Skeletal muscle satellite cell (primary cell): ENCODE results near the gene LMF1.

Experiments used
- H3K27me3 ChIP-seq: 2 replicates; pipeline ENCODE4 v1.7.0; 2013; ENCODE audit warnings: low read length; ENCODE audit not compliant: control insufficient read depth, insufficient read depth
- H3K36me3 ChIP-seq: 2 replicates; pipeline ENCODE4 v1.7.0; 2013; ENCODE audit warnings: mild to moderate bottlenecking, control low read depth, low read length; ENCODE audit not compliant: insufficient read depth
- H3K4me1 ChIP-seq: 2 replicates; pipeline ENCODE4 v1.7.0; 2013; ENCODE audit warnings: low read length; ENCODE audit not compliant: control insufficient read depth, insufficient read depth
- H3K4me2 ChIP-seq: 2 replicates; pipeline ENCODE4 v1.7.0; 2013; ENCODE audit warnings: mild to moderate bottlenecking, low read length
- H3K4me3 ChIP-seq: 2 replicates; pipeline ENCODE4 v1.7.0; 2013; ENCODE audit warnings: low read length
- H3K9ac ChIP-seq: 2 replicates; pipeline ENCODE4 v1.7.0; 2013; ENCODE audit warnings: mild to moderate bottlenecking, low read depth, low read length, moderate library complexity
- H3K9me3 ChIP-seq: replicated peaks from 2 replicates; pipeline ENCODE4 v1.7.0; 2013; ENCODE audit warnings: mild to moderate bottlenecking, control low read depth, low read length

The LMF1 gene

DNA sequence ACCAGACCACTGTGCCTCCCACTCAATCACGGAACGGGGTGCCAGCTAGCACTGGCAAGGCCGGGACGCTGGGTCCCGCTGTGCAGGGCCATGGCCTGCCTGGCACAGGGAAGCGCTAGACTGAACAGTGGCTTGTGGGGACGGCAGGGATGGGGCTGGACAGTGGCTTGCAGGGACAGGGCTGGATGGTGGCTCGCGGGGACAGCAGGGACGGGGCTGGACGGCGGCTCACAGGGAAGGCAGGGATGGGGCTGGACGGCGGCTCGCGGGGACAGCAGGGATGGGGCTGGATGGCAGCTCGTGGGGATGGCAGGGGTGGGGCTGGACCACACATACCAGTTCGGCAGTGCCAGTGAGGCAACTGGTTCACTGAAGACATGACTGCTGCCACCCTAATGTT lies 32.6 kb downstream of the LMF1 start:
- H3K9me3 ChIP-seq, result peaks cover 4% of the 10 kb centered on the region
- no peaks in the 10 kb centered on the region for H3K4me1 ChIP-seq
- no peak overlapping the region for H3K9ac ChIP-seq
- H3K4me2 ChIP-seq, result no peak overlapping the region
- H3K27me3 ChIP-seq, result no peaks in the 10 kb centered on the region
- no peak overlapping the region for H3K4me3 ChIP-seq
- no peaks in the 10 kb centered on the region for H3K36me3 ChIP-seq

DNA sequence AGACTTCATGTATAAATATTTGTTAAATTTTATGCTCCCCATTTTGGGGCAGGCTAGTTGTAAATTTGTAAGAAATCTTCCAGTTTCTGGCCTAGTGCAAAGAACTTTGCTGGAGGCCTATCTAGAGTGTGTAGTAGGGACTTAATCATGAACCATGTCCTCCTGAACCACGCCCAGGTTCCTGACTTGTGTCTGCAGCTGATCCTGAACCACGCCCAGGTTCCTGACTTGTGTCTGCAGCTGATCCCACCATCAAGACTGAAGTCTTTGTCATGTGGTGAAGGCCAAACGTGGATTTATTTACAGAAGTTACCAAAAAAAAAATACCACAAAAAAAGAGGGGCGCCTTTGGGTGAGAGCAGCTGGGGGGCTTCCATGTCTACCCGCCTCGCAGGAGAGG lies 33.1 kb downstream of the LMF1 start:
- Histone ChIP-seq H3K27me3 (no peaks in the 10 kb centered on the region), H3K4me3 (no peak overlapping the region), H3K4me1 (no peaks in the 10 kb centered on the region), H3K9ac (no peak overlapping the region), H3K36me3 (no peaks in the 10 kb centered on the region), H3K9me3 (peaks cover 4% of the 10 kb centered on the region), H3K4me2 (no peak overlapping the region)

- Histone ChIP-seq H3K4me1 (no peaks in the 10 kb centered on the region), H3K4me2 (no peak overlapping the region), H3K27me3 (no peaks in the 10 kb centered on the region), H3K36me3 (no peaks in the 10 kb centered on the region), H3K4me3 (no peak overlapping the region), H3K9ac (no peak overlapping the region), H3K9me3 (peaks cover 4% of the 10 kb centered on the region)
Observed at GRCh38 chr16:937311-937710, 33.5 kb downstream of the LMF1 start.

DNA sequence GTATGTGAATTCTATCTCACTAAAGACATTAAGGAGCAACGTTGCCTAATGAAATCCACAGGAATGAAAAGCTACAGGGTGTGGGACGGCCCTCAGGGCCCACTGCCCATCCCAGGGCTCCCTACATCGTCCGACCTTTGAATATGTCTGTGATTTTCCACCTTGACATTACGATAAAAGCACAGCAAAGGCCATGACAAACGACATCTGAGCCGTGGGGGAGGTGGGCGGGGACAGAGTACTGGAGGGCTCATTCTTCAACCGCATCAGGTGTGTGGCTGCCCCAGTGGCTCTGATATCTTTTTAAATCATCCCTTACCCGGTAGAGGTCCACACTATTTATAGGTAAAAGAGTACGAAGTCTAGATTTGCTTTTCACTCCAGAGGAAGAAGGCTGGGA lies 35.1 kb downstream of the LMF1 start:
- Histone ChIP-seq H3K27me3 (no peaks in the 10 kb centered on the region), H3K9ac (no peak overlapping the region), H3K9me3 (no peaks in the 10 kb centered on the region), H3K4me1 (no peaks in the 10 kb centered on the region), H3K4me2 (no peak overlapping the region), H3K36me3 (no peaks in the 10 kb centered on the region), H3K4me3 (no peak overlapping the region)

DNA sequence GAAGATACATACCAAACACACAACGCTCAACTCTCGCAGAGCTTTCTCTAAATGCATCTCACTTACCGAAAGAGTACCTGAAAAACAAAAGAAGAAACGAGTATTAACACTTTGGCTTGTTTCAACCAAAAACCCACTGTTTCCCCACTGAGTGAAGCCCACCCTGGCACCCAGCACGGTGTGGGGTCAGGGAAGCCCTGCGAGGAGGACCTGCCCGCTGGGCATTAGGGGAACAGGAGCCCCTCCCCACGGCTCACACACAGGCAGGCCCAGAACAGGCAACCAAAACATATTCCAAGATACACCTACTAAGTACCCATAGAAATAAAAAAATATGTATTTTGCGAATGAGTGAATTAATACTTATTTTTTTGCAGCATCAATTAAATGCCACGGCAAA lies 36.6 kb downstream of the LMF1 start:
- Histone ChIP-seq H3K27me3 (no peaks in the 10 kb centered on the region), H3K36me3 (no peaks in the 10 kb centered on the region), H3K4me3 (no peak overlapping the region), H3K9ac (no peak overlapping the region), H3K9me3 (no peaks in the 10 kb centered on the region), H3K4me1 (no peaks in the 10 kb centered on the region), H3K4me2 (no peak overlapping the region)

- Histone ChIP-seq H3K9ac (no peak overlapping the region), H3K27me3 (no peaks in the 10 kb centered on the region), H3K4me3 (no peak overlapping the region), H3K4me2 (no peak overlapping the region), H3K9me3 (no peaks in the 10 kb centered on the region), H3K4me1 (no peaks in the 10 kb centered on the region), H3K36me3 (no peaks in the 10 kb centered on the region)
Observed at GRCh38 chr16:933581-933980, 37.2 kb downstream of the LMF1 start.

DNA sequence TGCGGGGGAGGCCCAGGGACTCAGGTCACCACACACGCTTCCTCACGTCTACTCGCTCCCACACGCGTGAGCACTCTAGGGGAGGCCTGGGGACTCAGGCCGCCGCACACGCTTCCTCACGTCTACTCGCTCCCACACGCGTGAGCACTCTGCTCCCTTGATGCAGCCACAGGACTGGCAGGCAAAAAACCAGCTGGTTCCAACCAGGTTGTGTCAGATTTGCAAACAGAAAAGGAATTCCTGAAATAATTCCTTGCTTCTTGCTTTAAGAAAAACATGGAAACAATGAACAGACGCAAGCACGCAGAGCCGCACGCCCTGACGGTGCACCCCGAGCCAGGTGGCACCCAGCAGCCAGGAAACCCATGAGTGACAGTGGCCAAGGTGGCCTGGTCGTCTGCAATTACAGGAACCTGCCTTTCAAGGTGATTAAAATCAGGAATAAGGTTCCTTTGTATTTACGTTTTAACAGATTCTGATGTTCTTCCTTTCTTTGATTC lies 37.9 kb downstream of the LMF1 start:
- H3K4me3 ChIP-seq, result no peak overlapping the region

GRCh38 chr16:931626-932500 lies 38.9 kb downstream of the LMF1 start:
- Histone ChIP-seq H3K27me3 (no peaks in the 10 kb centered on the region), H3K9me3 (no peaks in the 10 kb centered on the region), H3K9ac (no peak overlapping the region), H3K36me3 (no peaks in the 10 kb centered on the region), H3K4me1 (no peaks in the 10 kb centered on the region), H3K4me3 (no peak overlapping the region), H3K4me2 (no peak overlapping the region)

More for the DNA sequence above, 37.9 kb downstream of the LMF1 start:
- Histone ChIP-seq H3K4me2 (no peak overlapping the region), H3K9ac (no peak overlapping the region), H3K27me3 (no peaks in the 10 kb centered on the region), H3K9me3 (no peaks in the 10 kb centered on the region), H3K36me3 (no peaks in the 10 kb centered on the region), H3K4me1 (no peaks in the 10 kb centered on the region)

GRCh38 chr16:931171-931570 lies 39.6 kb downstream of the LMF1 start:
- Histone ChIP-seq H3K27me3 (no peaks in the 10 kb centered on the region), H3K9me3 (no peaks in the 10 kb centered on the region), H3K36me3 (peaks cover 2% of the 10 kb centered on the region), H3K4me2 (no peak overlapping the region), H3K4me1 (no peaks in the 10 kb centered on the region), H3K9ac (no peak overlapping the region), H3K4me3 (no peak overlapping the region)

- no peak overlapping the region for H3K9ac ChIP-seq
- no peak overlapping the region for H3K4me2 ChIP-seq
- H3K4me3 ChIP-seq, result no peak overlapping the region
- H3K36me3 ChIP-seq, result peaks cover 6% of the 10 kb centered on the region
- no peaks in the 10 kb centered on the region for H3K9me3 ChIP-seq
- H3K27me3 ChIP-seq, result no peaks in the 10 kb centered on the region
- no peaks in the 10 kb centered on the region for H3K4me1 ChIP-seq
Observed at GRCh38 chr16:930511-930910, 40.3 kb downstream of the LMF1 start.

DNA sequence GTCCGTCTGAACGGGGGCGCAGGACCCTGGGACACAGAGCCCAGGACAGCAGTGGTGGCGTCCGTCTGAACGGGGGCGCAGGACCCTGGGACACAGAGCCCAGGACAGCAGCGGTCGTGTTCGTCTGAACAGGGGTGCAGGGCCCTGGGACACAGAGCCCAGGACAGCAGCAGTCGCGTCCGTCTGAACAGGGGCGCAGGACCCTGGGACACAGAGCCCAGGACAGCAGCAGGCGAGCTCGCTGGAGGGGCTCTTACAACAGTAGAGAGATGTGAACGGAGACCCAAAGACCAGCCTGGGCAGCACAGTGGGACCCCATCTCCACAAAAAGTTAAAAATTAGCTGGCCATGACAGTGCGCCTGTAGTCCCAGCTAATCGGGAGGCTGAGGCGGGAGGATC lies 40.7 kb downstream of the LMF1 start:
- Histone ChIP-seq H3K9ac (no peak overlapping the region), H3K4me1 (no peaks in the 10 kb centered on the region), H3K9me3 (no peaks in the 10 kb centered on the region), H3K4me3 (no peak overlapping the region), H3K4me2 (no peak overlapping the region), H3K36me3 (peaks cover 6% of the 10 kb centered on the region), H3K27me3 (no peaks in the 10 kb centered on the region)
